ENCODE results near the gene ADAMTS12. TPM values are rescaled to one million over a fixed set of nuclear protein-coding genes. Genes with fewer than 3 reads are reported as not detected.
"Not testable (repeated sequence)": the region's sequence is repeated elsewhere in the genome, so short reads cannot be mapped to it uniquely, and the experiment has no call there.

Gene ADAMTS12
- total RNA-seq, 1 donor from 2014 or later = 1.9 TPM

DNA sequence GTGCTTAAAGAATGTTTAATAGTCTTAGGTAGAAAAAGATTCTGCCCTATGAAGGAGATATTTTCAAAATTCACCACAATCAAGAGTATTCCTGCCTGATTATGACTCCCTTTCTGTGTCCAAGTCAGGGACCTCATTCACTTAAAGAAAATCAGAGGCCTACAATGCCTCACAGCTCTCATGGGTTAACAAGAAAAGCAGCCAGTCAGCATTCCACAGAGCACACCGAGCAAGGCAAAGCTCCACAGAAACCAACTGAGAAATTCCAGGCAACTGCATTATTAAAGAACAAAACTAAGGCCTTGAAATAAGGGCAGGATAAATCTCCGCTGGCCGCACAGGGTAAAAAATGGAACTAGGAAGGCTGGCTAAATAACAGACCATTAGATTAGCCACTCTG lies 289.9 kb downstream of the ADAMTS12 start:
- ATAC-seq = no peak

GRCh38 chr5:33595303-33595702 lies 296.5 kb downstream of the ADAMTS12 start:
- DNase-seq (ENCODE audit: low spot score) (no peak), ATAC-seq (no peak)

More for the DNA sequence above, 289.9 kb downstream of the ADAMTS12 start:
- no peak for DNase-seq (ENCODE audit: low spot score)

- DNase-seq (ENCODE audit: low spot score) (no peak), ATAC-seq (no peak)
Observed at GRCh38 chr5:33594006-33594405, 297.8 kb downstream of the ADAMTS12 start.

- DNase-seq (ENCODE audit: low spot score) (no peak), ATAC-seq (no peak)
Observed at GRCh38 chr5:33592245-33592644, 299.5 kb downstream of the ADAMTS12 start.

- DNase-seq (ENCODE audit: low spot score) (no peak), ATAC-seq (peak; percentile 58)
Observed at GRCh38 chr5:33588654-33589372, 303.0 kb downstream of the ADAMTS12 start.

GRCh38 chr5:33583332-33583731 lies 308.5 kb downstream of the ADAMTS12 start:
- no peak for DNase-seq (ENCODE audit: low spot score)
- ATAC-seq = peak; percentile 18

- ATAC-seq (peak; percentile 96), DNase-seq (ENCODE audit: low spot score) (no peak)
Observed at GRCh38 chr5:33582417-33582816, 309.4 kb downstream of the ADAMTS12 start.

DNA sequence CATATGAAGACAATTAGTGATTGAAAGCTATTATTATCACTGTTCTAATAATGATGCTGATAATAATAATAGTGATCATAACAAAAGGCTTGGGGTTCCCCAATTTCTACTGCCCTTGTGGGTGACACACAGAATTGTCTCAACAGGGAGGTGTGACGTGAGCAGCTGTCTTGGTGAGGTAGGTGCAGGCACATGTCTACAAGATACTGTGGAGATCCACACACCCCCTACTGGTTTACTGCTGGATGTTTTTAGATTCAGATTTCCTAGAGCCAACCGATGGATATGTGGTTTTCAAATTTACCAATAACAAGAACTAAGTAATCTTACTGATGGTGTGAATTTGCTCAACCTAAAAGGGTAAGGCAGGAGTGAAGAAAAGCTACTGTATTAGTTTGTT lies 312.0 kb downstream of the ADAMTS12 start:
- DNase-seq (ENCODE audit: low spot score) (no peak), ATAC-seq (no peak)

DNA sequence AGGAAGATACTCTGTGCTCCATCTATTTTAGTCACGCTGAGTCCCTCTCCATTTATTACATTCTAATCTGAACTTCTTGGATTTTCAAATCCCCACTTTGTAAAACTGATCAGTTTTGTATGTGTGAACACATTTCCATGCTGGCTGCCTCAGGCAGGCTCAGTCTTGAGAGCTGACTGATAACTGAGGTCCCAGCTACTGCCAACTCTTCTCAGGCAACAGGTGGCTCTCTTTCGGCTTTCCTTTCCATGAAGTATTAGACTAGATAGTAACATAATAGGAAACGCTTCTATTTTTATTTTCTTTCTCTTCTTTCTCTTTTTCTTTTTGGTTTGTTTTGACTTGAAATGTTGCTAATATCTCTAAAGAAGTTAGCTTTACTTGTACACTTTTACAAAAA lies 312.6 kb downstream of the ADAMTS12 start:
- ATAC-seq (no peak), DNase-seq (ENCODE audit: low spot score) (no peak)

DNA sequence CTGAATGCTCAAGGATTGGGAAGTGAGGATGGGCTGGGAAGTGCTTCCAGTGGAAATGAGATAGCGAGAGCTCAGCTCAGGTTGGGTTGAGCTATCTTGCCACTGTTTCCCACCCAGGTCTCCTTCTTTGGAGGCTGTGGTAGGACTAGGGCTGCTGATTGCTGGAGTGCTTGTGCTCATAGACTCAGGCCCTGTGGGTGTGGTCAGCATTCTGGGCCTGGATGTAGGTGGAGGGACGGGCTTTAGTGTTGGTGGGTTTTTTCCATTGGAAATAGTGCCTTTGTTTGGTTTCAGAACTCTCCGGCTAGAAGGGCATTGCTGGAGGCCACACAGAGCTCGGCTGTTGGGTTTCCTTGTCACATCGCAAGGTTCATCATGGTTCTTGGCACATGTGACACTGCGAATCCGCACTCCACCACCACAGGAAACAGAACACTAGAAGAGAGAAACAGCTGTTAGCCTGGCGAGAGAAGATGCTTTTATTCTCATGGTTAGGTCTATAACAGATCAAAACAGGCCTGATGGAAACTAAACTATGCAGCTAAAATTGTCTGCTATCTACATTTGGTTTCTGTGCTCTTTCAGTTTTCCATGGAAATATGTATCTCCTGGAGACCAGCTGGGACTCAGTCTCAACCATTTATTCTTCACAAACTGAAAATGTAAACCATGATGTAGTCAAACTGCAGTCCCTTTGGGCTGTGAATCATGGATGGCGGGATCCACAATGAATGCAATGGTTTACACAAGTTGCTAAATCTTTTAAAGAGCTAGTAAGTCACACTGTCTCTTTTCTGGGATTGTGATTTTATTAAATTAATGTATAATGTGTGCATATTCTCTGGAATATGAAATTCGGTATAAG lies 314.8 kb downstream of the ADAMTS12 start:
- DNase-seq (ENCODE audit: low spot score) (no peak), ATAC-seq (no peak)

- ATAC-seq (no peak), DNase-seq (ENCODE audit: low spot score) (no peak)
Observed at GRCh38 chr5:33565324-33565723, 326.5 kb downstream of the ADAMTS12 start.

GRCh38 chr5:33563983-33564908 lies 327.5 kb downstream of the ADAMTS12 start:
- ATAC-seq (no peak), DNase-seq (ENCODE audit: low spot score) (no peak)

GRCh38 chr5:33563530-33563929 lies 328.3 kb downstream of the ADAMTS12 start:
- no peak for DNase-seq (ENCODE audit: low spot score)
- ATAC-seq = no peak

DNA sequence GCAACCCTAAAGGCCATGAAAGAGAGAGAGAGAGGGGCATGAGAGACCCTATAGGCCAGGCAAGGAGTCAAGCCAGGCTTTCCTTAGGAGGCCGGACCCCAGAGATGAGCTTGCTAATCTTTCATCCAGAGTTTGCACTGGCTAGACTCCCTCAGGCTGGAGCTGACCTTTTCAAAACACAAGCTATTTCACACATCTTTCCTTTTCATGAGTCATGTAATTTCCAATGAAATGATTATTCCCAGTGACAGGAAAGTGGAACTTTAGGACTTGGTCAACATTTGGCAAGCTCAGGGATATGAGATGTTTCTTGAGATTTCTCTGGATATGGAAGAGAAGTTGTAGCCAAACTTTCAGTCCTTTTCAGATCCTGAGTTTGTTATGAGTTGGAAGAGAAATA lies 333.3 kb downstream of the ADAMTS12 start:
- ATAC-seq = no peak
- no peak for DNase-seq (ENCODE audit: low spot score)

DNA sequence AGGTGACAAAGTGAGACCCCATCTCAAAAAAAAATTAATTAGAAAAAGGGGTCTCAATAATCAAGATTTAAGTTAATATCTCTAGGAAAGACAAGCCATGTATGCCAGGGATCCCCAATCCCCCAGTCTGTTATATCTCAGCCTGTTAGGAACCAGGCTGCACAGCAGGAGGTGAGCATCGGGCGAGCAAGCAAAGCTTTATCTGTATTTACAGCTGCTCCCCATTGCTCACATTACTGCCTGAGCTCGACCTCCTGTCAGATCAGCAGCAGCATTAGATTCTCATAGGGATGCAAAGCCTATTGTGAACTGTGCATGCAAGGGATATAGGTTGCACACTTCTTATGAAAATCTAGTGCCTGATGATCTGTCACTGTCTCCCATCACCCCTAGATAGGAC lies 334.2 kb downstream of the ADAMTS12 start:
- ATAC-seq = no peak
- DNase-seq (ENCODE audit: low spot score) = no peak

GRCh38 chr5:33556330-33557328 lies 335.2 kb downstream of the ADAMTS12 start:
- DNase-seq (ENCODE audit: low spot score) = no peak

GRCh38 chr5:33549982-33550567 lies 341.7 kb downstream of the ADAMTS12 start:
- ATAC-seq = no peak
- DNase-seq (ENCODE audit: low spot score) = no peak

More at GRCh38 chr5:33556330-33557328, 335.2 kb downstream of the ADAMTS12 start:
- ATAC-seq = no peak

DNA sequence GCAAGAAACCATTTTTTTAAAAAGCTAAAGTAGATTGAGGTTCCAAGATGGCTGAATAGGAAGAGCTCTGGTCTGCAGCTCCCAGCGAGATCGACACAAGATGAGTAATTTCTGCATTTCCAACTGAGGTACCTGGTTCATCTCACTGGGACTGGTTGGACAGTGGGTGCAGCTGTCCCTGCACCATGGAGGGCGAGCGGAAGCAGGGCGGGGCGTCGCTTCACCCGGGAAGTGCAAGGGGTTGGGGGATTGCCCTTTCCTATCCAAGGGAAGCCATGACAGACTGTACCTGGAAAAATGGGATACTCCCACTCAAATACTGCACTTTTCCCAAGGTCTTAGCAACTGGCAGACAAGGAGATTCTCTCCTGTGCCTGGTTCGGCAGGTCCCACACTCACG lies 352.0 kb downstream of the ADAMTS12 start:
- DNase-seq (ENCODE audit: low spot score); ATAC-seq: not testable (repeated sequence)

DNA sequence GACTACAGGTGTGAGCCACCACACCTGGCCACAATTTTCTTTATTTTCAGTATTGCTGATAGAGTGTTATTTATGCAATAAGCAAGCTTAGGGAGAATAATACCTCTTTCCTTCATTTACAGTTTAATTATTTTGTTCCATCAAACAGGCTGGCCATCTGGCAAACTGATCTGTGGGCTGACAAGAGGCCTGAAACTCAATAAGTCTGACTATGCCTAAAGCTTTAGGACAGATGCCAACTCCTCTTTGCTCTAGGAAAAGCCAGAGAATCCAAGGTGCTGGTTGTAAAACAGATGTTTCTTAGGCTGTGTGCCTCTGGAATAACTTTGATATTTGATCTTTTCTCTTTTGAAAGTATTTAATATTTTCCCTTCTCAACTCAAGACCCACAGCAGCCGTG lies 352.6 kb downstream of the ADAMTS12 start:
- ATAC-seq (no peak), DNase-seq (ENCODE audit: low spot score) (no peak)
